Glomerular visceral epithelial cell (primary cell): ENCODE measurements around the gene ANKRD22.

Experiments
- DNase-seq: peaks from one replicate; pipeline ENCODE4 v3.0.0-alpha.2; 2016; ENCODE audit errors: extremely low spot score

The ANKRD22 gene

DNA sequence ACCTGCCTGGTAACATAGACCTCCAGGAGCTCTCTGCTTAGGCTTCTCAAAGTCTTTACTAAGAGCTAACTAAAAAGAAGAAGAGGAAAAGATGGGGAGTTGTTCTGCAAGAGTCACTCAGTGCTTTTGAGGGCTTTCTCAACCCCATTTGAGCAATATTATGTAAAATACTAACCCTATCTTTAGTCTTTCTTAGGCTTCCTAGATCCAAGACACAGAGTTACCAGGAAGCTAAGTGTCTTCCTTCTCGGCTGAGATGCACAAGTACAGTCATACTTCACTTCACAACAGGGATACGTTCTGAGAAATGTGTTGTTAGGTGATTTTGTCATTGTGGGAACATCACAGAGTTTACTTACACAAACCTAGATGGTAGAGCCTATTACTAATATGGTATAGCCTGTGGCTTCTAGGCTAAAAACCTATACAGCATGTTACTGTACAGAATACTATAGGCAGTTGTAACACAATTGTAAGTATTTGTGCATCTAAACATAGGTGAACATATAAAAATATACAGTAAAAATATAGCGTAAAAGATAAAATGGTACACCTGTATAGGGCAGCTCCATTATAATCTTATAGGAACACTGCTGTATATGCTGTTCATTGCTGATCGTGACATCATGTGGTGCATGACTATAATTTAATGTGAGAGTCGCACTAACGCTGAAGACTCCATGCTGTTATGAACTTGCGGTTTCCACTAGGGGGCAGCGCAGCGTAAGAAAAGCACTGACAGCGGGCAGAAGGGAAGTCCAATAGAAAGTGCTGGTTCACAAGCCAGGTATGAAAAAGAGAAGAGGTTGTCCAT, 16.3 kb downstream of the ANKRD22 start:
- DNase-seq = peak; percentile 85

DNA sequence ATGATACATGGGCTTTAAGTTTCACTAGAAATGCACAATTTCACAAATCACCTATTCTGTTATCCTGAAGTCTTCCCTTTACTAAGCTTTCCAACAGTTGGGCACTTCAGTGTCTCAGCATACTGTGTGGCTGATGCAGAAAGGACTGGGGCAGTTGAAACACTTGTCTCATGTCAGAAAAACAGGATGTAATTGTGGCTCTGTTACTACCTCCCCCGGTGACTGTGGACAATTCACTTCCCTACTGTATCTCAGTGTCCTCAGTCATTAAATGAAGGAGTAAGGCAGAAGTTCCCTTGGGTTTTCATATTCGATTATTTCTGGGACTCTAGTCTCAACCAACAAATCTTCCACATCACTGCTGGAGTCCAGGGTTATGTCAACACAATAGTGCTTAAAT, 17.9 kb downstream of the ANKRD22 start:
- DNase-seq = no peak

DNA sequence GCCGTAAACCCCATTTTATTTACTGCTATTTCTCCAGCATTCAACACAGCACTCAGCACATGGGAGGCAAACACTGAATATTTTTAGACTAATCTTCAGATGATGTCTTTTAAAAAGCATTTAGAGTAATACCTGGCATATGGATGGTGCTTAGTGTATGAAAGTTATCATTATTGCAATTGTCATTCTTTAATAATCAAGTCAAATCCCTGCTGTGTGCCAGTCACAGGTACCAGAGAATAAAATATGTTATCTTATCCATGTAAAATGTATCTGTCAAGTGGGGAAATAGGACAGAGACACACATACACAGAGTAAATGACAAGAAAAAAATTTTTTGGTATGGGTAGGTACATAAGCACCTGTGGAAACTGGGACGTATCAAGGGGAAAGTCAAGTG, 18.5 kb downstream of the ANKRD22 start:
- no peak for DNase-seq

DNA sequence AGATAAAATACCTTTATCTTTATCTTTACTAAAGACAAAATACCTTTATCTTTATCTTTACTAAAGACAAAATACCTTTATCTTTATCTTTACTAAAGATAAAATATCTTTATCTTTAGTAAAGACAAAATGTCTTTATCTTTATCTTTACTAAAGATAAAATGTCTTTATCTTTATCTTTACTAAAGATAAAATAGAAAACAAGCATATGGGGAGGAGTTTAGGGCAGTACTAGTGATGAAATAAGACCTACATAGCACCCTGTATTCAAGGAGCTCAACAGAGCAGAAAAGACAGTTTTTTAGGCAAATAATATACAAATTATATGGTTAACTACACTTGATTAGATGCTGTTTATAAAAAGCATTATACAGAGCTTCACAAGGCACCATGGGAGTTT, 19.3 kb downstream of the ANKRD22 start:
- DNase-seq = no peak

DNA sequence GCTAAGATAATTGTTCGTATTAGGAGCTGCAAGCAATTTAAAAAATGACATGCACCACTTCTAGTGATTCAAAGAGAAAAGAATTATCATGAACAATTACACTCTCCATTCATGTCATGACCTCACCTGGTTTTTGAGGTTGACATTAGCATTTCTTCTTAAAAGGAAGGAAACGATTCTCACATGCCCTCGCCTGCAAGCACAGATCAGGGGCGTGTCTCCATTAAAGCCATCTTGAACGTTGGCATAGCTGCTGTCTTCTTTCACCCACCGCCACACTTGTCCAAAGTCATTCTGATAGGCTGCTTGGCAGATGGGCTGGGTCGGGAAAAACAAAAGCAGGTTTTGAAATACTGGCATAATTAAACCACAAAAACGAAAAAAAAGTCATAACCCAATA, 19.9 kb downstream of the ANKRD22 start:
- no peak for DNase-seq

DNA sequence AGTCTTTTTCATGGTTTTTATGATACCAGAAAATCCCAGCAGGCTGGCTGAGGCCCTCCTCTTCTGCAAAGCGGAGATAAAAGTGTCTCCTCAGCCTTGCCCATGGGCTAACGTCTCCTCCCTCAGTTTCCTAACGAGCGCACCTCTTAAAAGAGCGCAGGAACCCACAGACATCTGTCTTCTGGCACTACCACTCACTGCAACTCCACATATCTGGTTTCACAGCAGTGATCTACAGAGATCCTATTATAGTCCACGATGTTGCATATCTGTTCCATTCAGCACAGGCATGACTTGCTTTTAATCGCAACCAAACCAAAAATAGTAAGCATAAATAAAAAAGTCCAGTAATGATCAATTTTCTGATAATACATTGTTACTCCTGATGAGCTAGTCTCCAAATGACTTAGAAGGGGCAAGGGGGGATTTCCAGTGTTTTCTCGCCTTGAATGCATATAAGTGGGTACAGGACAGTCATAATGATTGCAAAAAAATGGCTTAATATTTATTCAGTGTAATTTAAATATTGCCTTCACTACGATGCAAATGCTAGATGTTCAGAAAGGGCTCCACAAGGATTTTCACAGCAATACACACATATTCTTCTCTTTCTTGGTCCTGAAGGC, 20.9 kb downstream of the ANKRD22 start:
- no peak for DNase-seq

DNA sequence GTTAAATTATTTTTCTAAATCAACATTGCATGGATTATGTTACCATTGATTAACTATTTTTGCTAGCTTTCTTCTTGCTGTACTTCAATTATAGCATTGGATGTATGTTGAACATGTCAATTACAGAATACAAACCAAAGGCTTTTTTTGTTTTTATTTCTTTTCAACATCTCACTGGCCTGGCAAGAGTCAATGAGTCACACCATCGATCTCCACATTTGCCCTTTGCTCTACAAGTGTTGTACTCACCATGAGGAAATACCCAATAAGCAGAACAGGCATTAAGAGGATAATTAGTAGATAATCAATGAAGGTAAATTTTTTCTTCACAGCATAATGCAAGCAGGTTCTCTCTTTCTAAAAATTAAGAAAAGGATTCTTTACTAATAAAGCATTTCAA, 23.3 kb downstream of the ANKRD22 start:
- DNase-seq = no peak

DNA sequence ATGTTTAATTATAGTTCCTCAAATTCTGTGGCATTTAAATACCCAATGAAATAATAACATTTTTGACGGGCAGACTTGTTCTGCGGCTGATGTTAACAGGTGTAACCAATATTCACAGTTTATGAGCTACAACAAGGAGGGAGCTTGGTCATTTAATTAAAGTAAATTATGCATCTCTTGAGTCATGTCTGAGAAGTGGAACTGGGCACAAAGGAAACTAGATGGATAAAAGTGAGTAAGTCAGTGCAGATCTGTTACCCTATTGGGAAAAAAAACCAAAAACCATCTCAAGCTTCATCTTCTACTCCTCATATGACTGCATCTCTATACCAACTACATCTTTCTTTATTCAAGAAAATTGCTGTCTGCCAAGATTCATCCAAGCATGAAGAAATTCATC, 24.0 kb downstream of the ANKRD22 start:
- no peak for DNase-seq

DNA sequence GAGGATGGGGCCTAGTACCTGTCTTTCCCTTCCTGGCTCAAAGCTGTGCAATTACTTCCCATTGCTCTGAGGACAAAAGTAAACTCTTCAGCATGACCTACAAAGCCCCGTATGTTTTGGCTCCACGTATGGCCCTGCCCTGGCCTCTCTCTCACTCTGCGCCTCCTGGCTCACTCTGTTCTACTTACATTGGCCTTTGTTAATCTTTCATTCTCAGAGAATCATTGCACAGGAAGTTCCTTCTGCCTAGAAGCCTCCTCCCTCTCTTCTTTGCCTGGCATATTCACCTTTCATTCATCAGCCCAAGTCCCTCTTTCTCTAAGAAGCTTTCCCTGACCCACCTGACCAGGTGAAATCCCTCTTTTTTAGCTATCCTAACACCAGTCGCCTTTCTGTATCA, 25.3 kb downstream of the ANKRD22 start:
- DNase-seq = no peak

DNA sequence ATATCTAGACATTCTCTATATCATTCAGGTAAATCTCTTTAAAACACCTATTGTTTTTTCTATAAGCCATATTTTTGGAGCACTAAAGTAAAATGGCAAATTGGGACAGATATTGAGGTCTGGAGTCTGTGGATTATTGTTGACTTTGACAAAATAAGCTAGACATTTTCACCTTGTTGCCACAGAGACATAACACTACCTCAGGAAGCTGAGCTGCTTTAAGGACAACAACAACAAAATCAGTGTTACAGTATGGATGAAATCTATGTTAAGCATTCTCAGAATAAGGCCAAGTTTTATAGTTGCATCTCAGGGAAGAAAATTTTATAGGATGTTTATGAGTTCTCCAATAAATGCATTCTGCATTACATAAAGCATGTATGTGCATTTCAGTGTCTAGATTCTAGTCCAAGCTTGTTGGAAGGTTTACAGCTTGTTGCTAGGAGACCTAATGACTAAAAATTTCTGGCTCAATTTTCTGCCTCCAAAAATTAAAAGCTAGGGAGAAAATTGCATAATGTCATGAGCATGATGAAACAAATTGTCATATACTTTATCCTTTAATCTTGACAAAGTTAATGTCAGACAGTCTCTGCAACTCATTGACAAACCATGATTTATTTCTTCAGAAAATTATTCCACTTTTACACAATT, 30.8 kb downstream of the ANKRD22 start:
- DNase-seq = no peak

DNA sequence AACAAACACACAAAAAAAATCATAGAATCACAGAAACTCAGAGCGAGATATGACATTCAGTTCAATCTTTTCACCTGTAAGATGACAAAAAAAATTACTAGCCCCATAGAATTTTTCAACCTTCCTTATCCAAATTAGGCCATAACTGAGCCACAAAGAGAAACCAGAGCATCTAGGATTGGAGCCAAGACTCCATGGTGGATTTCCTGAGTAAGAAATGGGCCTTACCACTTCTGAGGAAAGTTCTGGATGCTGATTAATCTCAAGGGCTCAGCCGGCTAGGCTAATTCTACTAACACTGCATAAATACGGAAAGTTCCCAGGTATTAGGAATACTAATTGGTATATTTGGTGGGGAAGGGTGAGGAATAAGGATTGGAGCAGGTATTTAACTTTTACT, 32.4 kb downstream of the ANKRD22 start:
- no peak for DNase-seq

DNA sequence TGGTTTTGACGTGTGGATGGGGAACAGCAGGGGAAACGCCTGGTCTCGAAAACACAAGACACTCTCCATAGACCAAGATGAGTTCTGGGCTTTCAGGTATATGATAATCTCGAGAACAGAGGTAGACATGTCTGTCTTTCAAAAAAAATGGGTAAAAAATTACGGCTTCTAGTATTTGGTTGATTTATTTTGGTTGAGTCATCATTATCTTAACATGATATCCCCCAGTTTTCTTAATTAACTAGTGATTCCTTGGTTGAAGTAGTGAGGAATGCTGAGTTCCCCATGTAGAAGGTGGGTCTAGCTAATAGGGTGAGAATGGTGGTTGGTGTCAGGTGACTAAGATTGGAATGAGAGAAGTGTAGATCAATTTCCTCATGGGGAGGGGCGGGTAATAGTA, 38.4 kb downstream of the ANKRD22 start:
- no peak for DNase-seq

DNA sequence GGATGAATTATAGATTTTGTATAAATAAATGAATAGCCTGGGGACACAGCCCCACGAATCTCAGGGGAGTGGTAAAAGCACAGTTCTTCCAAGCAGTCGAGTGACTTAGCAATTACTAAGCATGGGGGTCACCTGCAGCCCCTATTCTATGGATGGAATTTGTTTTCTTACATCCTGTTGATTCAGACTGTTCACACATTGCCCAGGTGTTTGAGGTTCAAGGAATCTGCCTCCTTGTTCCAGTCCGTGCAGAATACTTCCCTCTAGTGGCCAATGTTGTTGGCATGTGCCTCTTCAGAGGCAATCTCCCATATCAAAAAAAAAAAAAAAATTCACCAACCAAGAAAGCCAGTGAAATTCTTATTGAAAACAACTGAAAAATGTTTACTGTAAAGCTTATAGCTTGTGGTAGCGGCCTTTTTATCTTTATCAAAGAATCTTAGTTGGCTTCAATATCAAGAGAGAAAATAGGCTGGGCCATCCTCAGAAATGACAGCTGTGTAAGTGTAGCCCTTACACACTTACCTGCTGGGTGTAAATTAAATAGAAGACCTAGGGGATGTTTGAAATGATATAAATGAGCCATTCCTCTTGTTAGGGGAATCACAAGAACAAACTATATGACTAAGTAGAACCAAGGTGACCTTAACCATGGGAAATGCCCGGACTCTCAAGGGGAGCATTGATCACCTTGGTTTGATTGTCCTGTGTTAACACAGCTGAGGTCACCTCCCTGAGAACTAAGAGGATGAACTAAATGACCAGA, 41.3 kb downstream of the ANKRD22 start:
- peak; percentile 55 for DNase-seq

DNA sequence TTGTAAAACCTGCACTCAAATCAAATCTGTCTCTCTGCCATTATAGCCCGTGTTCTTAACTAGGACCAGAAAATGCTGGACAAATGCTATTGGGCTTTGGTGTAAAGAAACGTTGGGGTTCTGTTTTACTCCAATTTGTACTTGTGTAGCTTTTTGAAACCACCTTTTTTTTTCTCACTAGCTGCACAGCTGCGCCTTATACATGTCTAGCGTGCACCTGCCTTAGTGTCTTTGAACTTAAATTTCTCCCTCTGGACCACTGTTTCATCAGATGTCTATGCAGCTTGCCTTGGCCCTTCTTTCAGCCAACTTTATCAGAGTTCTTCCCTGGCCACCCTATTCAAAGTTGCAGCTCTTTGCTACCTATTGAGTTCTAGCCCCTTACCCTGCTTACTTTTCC, 42.0 kb downstream of the ANKRD22 start:
- DNase-seq = no peak

DNA sequence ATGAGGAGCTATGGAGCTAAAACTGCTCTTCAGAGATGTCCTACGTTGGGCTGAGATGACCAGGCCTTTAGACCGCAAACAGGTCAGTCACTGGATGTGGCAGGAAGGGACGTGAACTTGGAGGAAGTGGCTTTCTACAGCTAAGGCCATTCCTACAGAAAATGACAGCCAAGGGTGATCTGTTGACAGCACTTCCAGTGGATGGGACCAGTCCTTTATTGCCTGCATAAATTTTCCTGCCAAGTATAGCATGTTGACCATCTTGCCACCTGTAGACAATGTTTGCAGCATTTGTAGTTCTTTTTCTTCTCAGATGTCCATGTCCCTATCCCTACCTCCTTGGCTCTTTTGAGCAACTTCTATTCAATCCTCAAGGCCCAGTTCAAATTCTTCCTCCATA, 45.7 kb downstream of the ANKRD22 start:
- no peak for DNase-seq

DNA sequence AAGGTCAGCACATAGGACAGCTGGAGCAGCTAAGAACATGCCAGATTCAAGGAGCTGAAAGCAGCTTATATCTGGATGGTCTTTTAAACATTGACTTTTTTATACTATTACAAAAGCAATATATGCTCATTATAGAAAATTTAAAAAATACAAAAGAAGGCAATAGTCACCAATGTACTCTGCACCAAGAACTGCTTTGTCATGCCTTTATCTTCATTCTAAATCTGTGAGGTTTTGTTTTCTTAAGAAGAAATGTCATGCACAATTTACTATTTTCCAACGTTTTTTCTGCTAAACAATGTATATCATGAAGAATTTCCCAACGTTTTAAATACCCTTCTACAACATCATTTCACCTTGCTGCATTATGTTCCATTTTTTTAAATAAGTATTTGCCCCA, 46.3 kb downstream of the ANKRD22 start:
- no peak for DNase-seq

DNA sequence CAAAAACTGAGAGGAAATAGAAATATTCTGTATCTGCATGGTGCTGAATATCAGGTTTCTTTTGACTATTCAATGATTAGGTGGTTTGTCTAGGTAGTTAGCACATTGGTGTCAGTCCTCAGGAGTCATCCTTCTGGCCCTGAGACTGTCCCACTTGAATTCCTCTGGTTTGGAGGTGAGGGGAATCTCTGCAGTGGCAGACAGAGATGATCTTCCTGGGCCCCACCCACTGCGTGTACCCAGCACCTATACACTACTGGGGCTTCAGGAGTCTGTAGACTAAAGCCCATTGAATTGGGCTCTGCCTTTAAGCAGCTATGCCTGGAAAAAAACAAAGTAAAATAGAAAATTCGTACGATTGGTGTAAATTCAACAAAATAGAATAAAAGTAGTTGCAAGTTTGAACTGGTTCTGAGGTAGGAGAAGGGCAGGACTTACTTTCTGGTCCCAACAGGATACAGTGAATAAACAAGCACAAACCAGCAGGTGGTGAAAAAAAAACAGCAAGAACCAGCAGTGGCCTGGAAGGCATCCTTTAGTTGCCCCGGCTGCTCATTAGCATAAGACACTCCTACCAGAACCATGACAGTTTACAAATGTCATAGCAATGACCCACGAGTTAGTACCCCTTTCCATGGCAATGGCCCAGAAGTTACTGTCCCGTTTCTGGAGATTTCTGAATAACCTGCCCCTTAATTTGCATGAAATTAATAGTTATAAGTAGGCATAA, 47.4 kb downstream of the ANKRD22 start:
- no peak for DNase-seq

DNA sequence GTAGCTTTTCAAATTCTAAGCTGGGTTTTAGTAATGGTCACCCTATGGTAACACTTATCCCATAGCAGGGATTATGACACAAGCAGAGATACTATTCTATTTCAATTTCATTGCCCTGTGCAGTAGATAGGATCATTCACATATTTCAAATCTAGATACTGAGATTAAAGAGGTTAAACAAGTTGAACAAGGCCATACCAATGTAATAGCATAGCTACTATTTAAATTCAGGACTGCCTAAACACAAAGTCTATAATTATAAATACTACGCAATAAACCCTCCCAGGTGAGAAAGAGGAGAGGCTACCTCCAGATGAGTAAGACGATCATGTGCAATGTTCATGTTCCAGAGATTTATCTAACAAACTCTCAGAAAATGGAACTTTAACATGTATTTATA, 48.0 kb downstream of the ANKRD22 start:
- no peak for DNase-seq

DNA sequence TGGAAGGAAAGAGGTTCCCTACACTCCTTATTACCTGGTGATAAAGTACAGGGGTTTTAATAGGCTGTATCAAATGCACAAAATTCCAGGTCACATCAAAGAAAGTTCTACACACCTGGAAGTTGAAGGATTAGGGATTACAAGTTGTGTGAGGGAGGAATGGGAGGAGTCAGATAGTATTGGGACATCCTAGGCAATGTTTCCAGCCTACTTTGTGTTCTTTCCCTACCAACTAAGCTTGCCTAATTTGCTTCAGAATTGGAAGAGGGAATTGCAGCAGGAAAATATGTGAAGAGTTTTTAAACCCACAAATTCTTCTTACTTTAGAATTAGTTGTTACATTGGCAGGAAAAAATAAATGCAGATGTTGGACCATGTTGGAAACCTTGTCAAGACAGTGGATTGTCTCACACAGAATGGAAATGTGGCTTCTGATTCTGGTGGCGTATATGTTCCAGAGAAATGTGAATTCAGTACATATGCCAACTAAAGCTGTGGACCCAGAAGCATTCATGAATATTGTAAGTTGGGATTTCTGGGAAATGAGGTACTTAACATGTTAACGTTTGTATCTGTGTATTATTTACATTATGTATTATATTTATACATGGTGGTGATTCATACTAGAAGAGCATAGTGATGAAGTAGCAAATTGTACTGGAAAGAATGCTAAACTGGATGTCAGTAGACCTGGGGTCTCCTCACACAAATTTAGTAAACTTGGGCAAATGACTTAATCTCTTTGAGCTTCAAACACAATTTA, 48.9 kb downstream of the ANKRD22 start, which contains the start of gene LIPM:
TSS of gene LIPM (plus strand) at position 208 of the 763 bp plus-strand sequence. CDS start at position 375, 167 bp downstream.
- no peak for DNase-seq
